Naive thymus-derived CD4-positive, alpha-beta T cell (primary cell): ENCODE measurements around the gene KIF3B. TPM values are rescaled to one million over a fixed set of nuclear protein-coding genes. Genes with fewer than 3 reads are reported as not detected.

Experiments
- ATAC-seq: fragments of 150-1000 bp; cut with Tn5 transposase; 2 replicates; pipeline ENCODE4 v1.10.0; 2021; ENCODE audit warnings: mild to moderate bottlenecking, moderate library complexity
- CTCF ChIA-PET: fragments of 350-600 bp; sonication (Branson Sonifier 250); formaldehyde crosslinking; loops from one replicate; lab custom pipeline; 2021; ENCODE audit warnings: antibody characterized with exemption; lab: Charles Lee
- POLR2A ChIA-PET: fragments of 350-600 bp; sonication (Branson Sonifier 250); formaldehyde crosslinking; loops from one replicate; lab custom pipeline; 2021; ENCODE audit warnings: antibody characterized with exemption, inconsistent platforms; lab: Charles Lee
- DNase-seq, 9 donors: peaks; one replicate each; pipeline versions ENCODE4 v3.0.0 to v3.0.0-alpha.2; 2020 to 2022; ENCODE audit warnings: mixed read lengths in 1 of 9
- H3K27ac ChIP-seq: one replicate; pipeline ENCODE4 v1.7.0; 2013; ENCODE audit warnings: mild to moderate bottlenecking, low read depth, low read length, moderate library complexity
- H3K27me3 ChIP-seq, 2 donors: one replicate each; pipeline ENCODE4 v1.7.0; 2013; ENCODE audit warnings: low read length in 2 of 2, mild to moderate bottlenecking in 2 of 2, moderate library complexity in 2 of 2; ENCODE audit not compliant: control insufficient read depth in 2 of 2, insufficient read depth in 2 of 2
- H3K36me3 ChIP-seq, 3 experiments: 1 replicate in 2 of 3; 2 replicates in 1 of 3; pipeline ENCODE4 v1.7.0; 2013; ENCODE audit warnings: low read length in 3 of 3, mild to moderate bottlenecking in 3 of 3, moderate library complexity in 1 of 3; ENCODE audit not compliant: insufficient read depth in 3 of 3, control insufficient read depth in 2 of 3
- H3K4me1 ChIP-seq, 2 donors: one replicate each; pipeline ENCODE4 v1.7.0; 2013; ENCODE audit warnings: low read length in 2 of 2, mild to moderate bottlenecking in 2 of 2, moderate library complexity in 1 of 2; ENCODE audit not compliant: control insufficient read depth in 2 of 2, insufficient read depth in 2 of 2
- H3K4me3 ChIP-seq: 2 replicates; pipeline ENCODE4 v1.7.0; 2013; ENCODE audit warnings: mild to moderate bottlenecking, low read length
- H3K9me3 ChIP-seq, 3 experiments: 1 replicate in 2 of 3; 2 replicates in 1 of 3; pipeline ENCODE4 v1.7.0; 2013; ENCODE audit warnings: low read length in 3 of 3; ENCODE audit not compliant: control insufficient read depth in 2 of 3
- H3K27ac Mint-ChIP-seq, 9 donors: one replicate each; pipeline ENCODE4 v1.8.0; 2020 to 2022; ENCODE audit warnings: mixed read lengths in 9 of 9, mild to moderate bottlenecking in 8 of 9, moderate library complexity in 5 of 9, inconsistent platforms in 2 of 9
- H3K27me3 Mint-ChIP-seq, 5 donors: one replicate each; pipeline ENCODE4 v1.8.0; 2021 to 2022; ENCODE audit warnings: mixed read lengths in 5 of 5, mild to moderate bottlenecking in 1 of 5
- H3K36me3 Mint-ChIP-seq, 5 donors: one replicate each; pipeline ENCODE4 v1.8.0; 2020 to 2022; ENCODE audit warnings: mixed read lengths in 5 of 5, mild to moderate bottlenecking in 3 of 5, inconsistent platforms in 1 of 5
- H3K4me1 Mint-ChIP-seq, 7 donors: one replicate each; pipeline ENCODE4 v1.8.0; 2020 to 2022; ENCODE audit warnings: mixed read lengths in 7 of 7, mild to moderate bottlenecking in 3 of 7, inconsistent platforms in 1 of 7
- H3K4me3 Mint-ChIP-seq, 10 donors: one replicate each; pipeline ENCODE4 v1.8.0; 2020 to 2022; ENCODE audit warnings: mild to moderate bottlenecking in 10 of 10, mixed read lengths in 10 of 10, moderate library complexity in 6 of 10, inconsistent platforms in 2 of 10
- H3K9me3 Mint-ChIP-seq, 11 donors: one replicate each; pipeline ENCODE4 v1.8.0; 2020 to 2022; ENCODE audit warnings: mixed read lengths in 11 of 11, mild to moderate bottlenecking in 4 of 11, inconsistent platforms in 1 of 11, moderate library complexity in 1 of 11
- intact Hi-C, 2 donors: fragments of 100-400 bp; cut with micrococcal nuclease; formaldehyde crosslinking; loops; one replicate each; pipeline ENCODE4 v1.15.1; 2023
- polyA plus RNA-seq, 2 donors: library from polyadenylated mRNA; unstranded; fragments of 300-500 nt; fragmentation: Illumina TruSeq; gene quantifications; one replicate each; pipeline ENCODE4 v1.2.3, GENCODE V29; 2021
- total RNA-seq, 6 experiments: library from RNA in 5 of 6; stranded (reverse) in 5 of 6; gene quantifications; 1 replicate in 5 of 6; 2 replicates in 1 of 6; pipeline ENCODE4 v1.2.3 and lab custom pipeline; 2021 to 2026

KIF3B gene
- total and polyA plus RNA-seq, 7 experiments from 2014 or later, result 1.5 to 19.5 (median 11.0) TPM

DNA sequence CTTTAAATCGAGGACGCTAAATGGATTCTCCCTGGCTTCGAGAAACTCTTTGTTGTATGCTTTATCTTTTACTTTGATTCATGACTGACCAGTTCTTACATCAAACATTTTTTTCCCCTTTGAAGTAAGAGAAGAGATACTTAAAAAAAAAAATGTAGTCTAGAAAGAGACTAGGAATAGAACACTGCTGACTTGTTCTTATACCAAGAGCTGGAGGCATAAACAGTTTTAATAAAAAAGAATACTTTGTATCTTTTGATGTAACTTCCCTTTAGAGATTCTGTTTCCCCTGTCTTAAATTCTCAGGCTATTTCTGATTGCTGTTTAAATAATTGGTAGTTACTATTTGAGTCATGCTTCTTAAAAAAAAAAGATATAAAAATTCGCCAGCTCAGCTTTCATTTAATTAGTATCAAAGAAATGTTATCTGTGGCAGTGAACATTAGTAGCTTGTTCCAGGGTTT is 85.5 kb downstream of the KIF3B start:
- Mint-ChIP-seq H3K4me1 (peaks cover 64 to 90% (median 81%) of the 10 kb centered on the region in 7 donors), H3K9me3 (no peaks in the 10 kb centered on the region), H3K4me3 (peak overlapping the region; percentile 6 to 95 (median 64)), H3K27me3 (no peaks in the 10 kb centered on the region), H3K27ac (peak overlapping the region in 8 of 9 donors; percentile 55 to 95 (median 72)), H3K36me3 (peaks cover 0 to 17% (median 5%) of the 10 kb centered on the region in 5 donors)
- no peak for DNase-seq
- no peak overlapping the region for H3K4me3 ChIP-seq
- no peak for ATAC-seq
- peaks cover 0 to 5% (median 0%) of the 10 kb centered on the region in 3 experiments for H3K36me3 ChIP-seq
- peaks cover 22 to 57% of the 10 kb centered on the region in 2 donors for H3K4me1 ChIP-seq
- H3K27ac ChIP-seq, result peak overlapping the region; percentile 4
- intact Hi-C loops, result no loop called here
- ChIA-PET CTCF (interaction anchor here (0.6 to 1.2 kb wide), 2 partner anchors 290 to 292 kb away, joined by 3 read pairs; no protein-coding TSS in a partner anchor), POLR2A (interaction anchor here (0.5 to 0.6 kb wide), 2 partner anchors 27 to 192 kb away, joined by 5 read pairs; no protein-coding TSS in a partner anchor)
- H3K27me3 ChIP-seq, result no peaks in the 10 kb centered on the region
- no peaks in the 10 kb centered on the region for H3K9me3 ChIP-seq

GRCh38 chr20:32363492-32363891 is 86.0 kb downstream of the KIF3B start:
- H3K4me1 ChIP-seq, result peaks cover 22 to 57% of the 10 kb centered on the region in 2 donors
- H3K9me3 ChIP-seq, result no peaks in the 10 kb centered on the region
- intact Hi-C loops, result no loop called here
- CTCF ChIA-PET, result interaction anchor here (0.6 to 1.2 kb wide), 2 partner anchors 289 to 292 kb away, joined by 3 read pairs; no protein-coding TSS in a partner anchor
- ATAC-seq (no peak), DNase-seq (no peak)
- H3K27me3 ChIP-seq, result no peaks in the 10 kb centered on the region
- POLR2A ChIA-PET, result interaction anchor here (0.5 to 0.6 kb wide), 2 partner anchors 26 to 192 kb away, joined by 5 read pairs; no protein-coding TSS in a partner anchor
- peaks cover 0 to 5% (median 0%) of the 10 kb centered on the region in 3 experiments for H3K36me3 ChIP-seq
- H3K36me3 Mint-ChIP-seq, result peaks cover 0 to 20% (median 5%) of the 10 kb centered on the region in 5 donors
- no peak overlapping the region for H3K4me3 ChIP-seq
- peak overlapping the region; percentile 6 to 95 (median 63) for H3K4me3 Mint-ChIP-seq
- H3K27ac ChIP-seq, result peak overlapping the region; percentile 4
- H3K9me3 Mint-ChIP-seq, result no peaks in the 10 kb centered on the region
- peak overlapping the region; percentile 14 to 95 (median 71) for H3K27ac Mint-ChIP-seq
- no peaks in the 10 kb centered on the region for H3K27me3 Mint-ChIP-seq
- H3K4me1 Mint-ChIP-seq, result peaks cover 69 to 93% (median 84%) of the 10 kb centered on the region in 7 donors

GRCh38 chr20:32364554-32365208 is 87.2 kb downstream of the KIF3B start:
- intact Hi-C loops, result no loop called here
- Histone ChIP-seq H3K27ac (no peak overlapping the region), H3K27me3 (no peaks in the 10 kb centered on the region), H3K36me3 (peaks cover 0 to 7% (median 5%) of the 10 kb centered on the region in 3 experiments), H3K4me1 (peaks cover 22 to 57% of the 10 kb centered on the region in 2 donors), H3K4me3 (no peak overlapping the region), H3K9me3 (no peaks in the 10 kb centered on the region)
- Mint-ChIP-seq H3K36me3 (peaks cover 0 to 18% (median 0%) of the 10 kb centered on the region in 5 donors), H3K27me3 (no peaks in the 10 kb centered on the region), H3K27ac (peak overlapping the region; percentile 0 to 51 (median 13)), H3K4me1 (peaks cover 69 to 95% (median 86%) of the 10 kb centered on the region in 7 donors), H3K4me3 (peak overlapping the region in 9 of 10 donors; percentile 1 to 49 (median 35)), H3K9me3 (no peaks in the 10 kb centered on the region)
- ChIA-PET POLR2A (interaction anchor here (0.6 to 0.8 kb wide), 2 partner anchors 43 to 67 kb away, joined by 3 to 5 read pairs; no protein-coding TSS in a partner anchor), CTCF (interaction anchor here (0.8 kb wide), 1 partner anchor 23 kb away, joined by 3 read pairs; no protein-coding TSS in a partner anchor)
- DNase-seq, result no peak
- no peak for ATAC-seq

GRCh38 chr20:32365564-32365963 is 88.1 kb downstream of the KIF3B start:
- POLR2A ChIA-PET, result interaction anchor here (0.8 kb wide), 1 partner anchor 42 kb away, joined by 3 read pairs; no protein-coding TSS in a partner anchor
- peaks cover 22 to 57% of the 10 kb centered on the region in 2 donors for H3K4me1 ChIP-seq

DNA sequence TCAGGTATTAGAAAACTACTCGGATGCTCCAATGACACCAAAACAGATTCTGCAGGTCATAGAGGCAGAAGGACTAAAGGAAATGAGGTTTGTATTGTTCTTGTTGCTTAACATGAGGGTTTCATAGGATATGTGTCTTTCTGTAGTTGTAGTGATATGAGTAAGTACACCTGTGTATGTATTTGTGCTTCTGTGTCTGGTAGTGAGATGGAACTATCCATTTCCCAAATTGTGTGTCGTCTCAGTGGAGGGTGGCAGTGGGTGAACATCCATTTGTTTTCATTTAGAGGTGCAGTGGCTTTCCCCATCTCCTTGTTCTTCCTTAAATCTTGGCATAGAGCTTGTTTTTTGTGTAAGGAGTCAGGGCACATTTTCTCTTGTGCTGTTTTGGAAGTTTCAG is 88.9 kb downstream of the KIF3B start:
- Mint-ChIP-seq H3K9me3 (no peaks in the 10 kb centered on the region), H3K4me3 (peak overlapping the region in 7 of 10 donors; percentile 0 to 35 (median 5)), H3K27me3 (no peaks in the 10 kb centered on the region), H3K27ac (peak overlapping the region in 8 of 9 donors; percentile 3 to 82 (median 39)), H3K4me1 (peaks cover 54 to 78% (median 71%) of the 10 kb centered on the region in 7 donors), H3K36me3 (peaks cover 0 to 16% (median 0%) of the 10 kb centered on the region in 5 donors)
- Histone ChIP-seq H3K9me3 (no peaks in the 10 kb centered on the region), H3K4me1 (peaks cover 22 to 49% of the 10 kb centered on the region in 2 donors), H3K27me3 (no peaks in the 10 kb centered on the region), H3K4me3 (no peak overlapping the region), H3K27ac (no peak overlapping the region), H3K36me3 (peaks cover 0 to 14% (median 5%) of the 10 kb centered on the region in 3 experiments)
- ChIA-PET POLR2A (interaction anchor here (0.8 kb wide), 1 partner anchor 220 kb away, joined by 3 read pairs; no protein-coding TSS in a partner anchor), CTCF (interaction anchor here (1.0 kb wide), 1 partner anchor 10 kb away, joined by 3 read pairs; no protein-coding TSS in a partner anchor)
- no peak for ATAC-seq
- intact Hi-C loops, result no loop called here
- DNase-seq, result no peak

More at GRCh38 chr20:32365564-32365963, 88.1 kb downstream of the KIF3B start:
- intact Hi-C loops, result no loop called here
- Mint-ChIP-seq H3K9me3 (no peaks in the 10 kb centered on the region), H3K4me1 (peaks cover 60 to 86% (median 78%) of the 10 kb centered on the region in 7 donors), H3K27ac (peak overlapping the region in 6 of 9 donors; percentile 0 to 51 (median 24)), H3K27me3 (no peaks in the 10 kb centered on the region), H3K36me3 (peaks cover 0 to 15% (median 0%) of the 10 kb centered on the region in 5 donors), H3K4me3 (peak overlapping the region in 5 of 10 donors; percentile 8 to 45 (median 35))
- Histone ChIP-seq H3K4me3 (no peak overlapping the region), H3K36me3 (peaks cover 0 to 10% (median 5%) of the 10 kb centered on the region in 3 experiments), H3K9me3 (no peaks in the 10 kb centered on the region), H3K27me3 (no peaks in the 10 kb centered on the region), H3K27ac (peak overlapping the region; percentile 18)
- CTCF ChIA-PET, result no interaction called here
- no peak for ATAC-seq
- no peak for DNase-seq

GRCh38 chr20:32368323-32368722 is 90.9 kb downstream of the KIF3B start:
- H3K36me3 ChIP-seq, result peaks cover 0 to 22% (median 5%) of the 10 kb centered on the region in 3 experiments
- ATAC-seq (no peak), DNase-seq (no peak)
- peak overlapping the region in 6 of 9 donors; percentile 6 to 69 (median 42) for H3K27ac Mint-ChIP-seq
- H3K4me3 ChIP-seq, result no peak overlapping the region
- H3K4me1 ChIP-seq, result peaks cover 15 to 34% of the 10 kb centered on the region in 2 donors
- H3K9me3 Mint-ChIP-seq, result no peaks in the 10 kb centered on the region
- ChIA-PET POLR2A (no interaction called here), CTCF (no interaction called here)
- H3K4me1 Mint-ChIP-seq, result peaks cover 35 to 59% (median 53%) of the 10 kb centered on the region in 7 donors
- intact Hi-C loops, result no loop called here
- H3K4me3 Mint-ChIP-seq, result peak overlapping the region in 2 of 10 donors; percentile 12 to 40
- H3K9me3 ChIP-seq, result no peaks in the 10 kb centered on the region
- no peaks in the 10 kb centered on the region for H3K27me3 ChIP-seq
- no peaks in the 10 kb centered on the region for H3K27me3 Mint-ChIP-seq
- H3K36me3 Mint-ChIP-seq, result peaks cover 0 to 18% (median 7%) of the 10 kb centered on the region in 5 donors
- H3K27ac ChIP-seq, result no peak overlapping the region
